Lung (tissue), 12 donors: ENCODE measurements around the gene RASAL2. TPM values are rescaled to one million over a fixed set of nuclear protein-coding genes. Genes with fewer than 3 reads are reported as not detected.

Experiments used
- ATAC-seq: fragments of 200-7000 bp; cut with Tn5 transposase; one replicate; pipeline ENCODE4 v1.9.1; 2020; ENCODE audit warnings: moderate number of reproducible peaks; ENCODE audit not compliant: insufficient read depth, low FRiP score
- DNase-seq, 3 donors: peaks; one replicate each; pipeline ENCODE4 v3.0.0-alpha.2; 2013 to 2017
- H3K27ac ChIP-seq, 2 donors: one replicate each; pipeline ENCODE4 v1.5.1; 2013; ENCODE audit warnings: mild to moderate bottlenecking in 2 of 2, moderate library complexity in 2 of 2, control low read depth in 1 of 2, inconsistent platforms in 1 of 2, low read depth in 1 of 2, low read length in 1 of 2
- H3K27me3 ChIP-seq, 3 donors: one replicate each; pipeline ENCODE4 v1.5.1; 2013; ENCODE audit warnings: low read length in 2 of 3; ENCODE audit not compliant: control insufficient read depth in 3 of 3, insufficient read depth in 3 of 3
- H3K36me3 ChIP-seq, 4 donors: one replicate each; pipeline ENCODE4 v1.5.1; 2013; ENCODE audit warnings: low read length in 4 of 4, mild to moderate bottlenecking in 1 of 4, moderate library complexity in 1 of 4; ENCODE audit not compliant: control insufficient read depth in 4 of 4, insufficient read depth in 4 of 4
- H3K4me1 ChIP-seq, 5 donors: one replicate each; pipeline ENCODE4 v1.5.1; 2013; ENCODE audit warnings: low read length in 5 of 5, mild to moderate bottlenecking in 2 of 5, moderate library complexity in 1 of 5; ENCODE audit not compliant: control insufficient read depth in 5 of 5, insufficient read depth in 5 of 5
- H3K4me3 ChIP-seq: one replicate; pipeline ENCODE4 v1.5.1; 2013; ENCODE audit warnings: mild to moderate bottlenecking, control low read depth, moderate library complexity
- H3K9ac ChIP-seq, 2 donors: one replicate each; pipeline ENCODE4 v1.5.1; 2013; ENCODE audit warnings: low read length in 2 of 2, control low read depth in 1 of 2; ENCODE audit not compliant: insufficient read depth in 1 of 2
- H3K9me3 ChIP-seq, 4 donors: one replicate each; pipeline ENCODE4 v1.5.1; 2013; ENCODE audit warnings: low read length in 3 of 4, mild to moderate bottlenecking in 1 of 4, moderate library complexity in 1 of 4; ENCODE audit not compliant: control insufficient read depth in 4 of 4, insufficient read depth in 3 of 4
- CTCF ChIP-seq: IDR thresholded peaks from 2 replicates; pipeline ENCODE4 v1.5.1; 2012; ENCODE audit warnings: mild to moderate bottlenecking; ENCODE audit errors: control extremely low read depth, extremely low read depth
- WGBS, 2 donors: extraction: QIAGEN DNeasy Blood & Tissue Kit; methylation state at CpG; one replicate each; pipeline ENCODE4 v1.1.7; 2013; 5-methylcytosine and 5-hydroxymethylcytosine counted together
- polyA plus RNA-seq, 2 donors: library from polyadenylated mRNA; stranded (reverse); fragments of 200-250 nt; gene quantifications; one replicate each; pipeline ENCODE4 v1.2.1, GENCODE V29; 2013
- total RNA-seq, 2 donors: library from RNA; depleted of rRNA in 1 of 2; stranded (reverse); fragments of >200 nt in 1 of 2; gene quantifications; one replicate each; pipeline ENCODE4 v1.2.1, GENCODE V29; 2014 to 2021
- donor health status: control.
- donor health status: control.
- donor health status: Bipolar disorder and iron deficiency.
- donor health status: healthy.
- donor health status: DM: yes; HTN: yes; CAD: no.

The RASAL2 gene
- total and polyA plus RNA-seq, 4 donors = 4.9 to 34.8 (median 15.8) TPM

- no peak for TF ChIP-seq CTCF
- Histone ChIP-seq H3K36me3 (peaks cover 3 to 15% (median 12%) of the 10 kb centered on the region in 4 donors), H3K4me3 (no peak overlapping the region), H3K27me3 (no peaks in the 10 kb centered on the region), H3K9ac (no peak overlapping the region), H3K4me1 (no peaks in the 10 kb centered on the region), H3K9me3 (no peaks in the 10 kb centered on the region), H3K27ac (no peak overlapping the region)
- WGBS, 2 donors = 75 to 86% methylated on average over 3 of the region's 3 CpGs
- ATAC-seq (no peak), DNase-seq (no peak)
Measured at GRCh38 chr1:178451529-178451928, 357.6 kb downstream of the RASAL2 start.

GRCh38 chr1:178452013-178452412 lies 358.1 kb downstream of the RASAL2 start:
- ATAC-seq = no peak
- Histone ChIP-seq H3K27ac (no peak overlapping the region), H3K36me3 (peaks cover 5 to 13% (median 12%) of the 10 kb centered on the region in 4 donors), H3K27me3 (no peaks in the 10 kb centered on the region), H3K4me1 (no peaks in the 10 kb centered on the region), H3K9me3 (no peaks in the 10 kb centered on the region), H3K9ac (no peak overlapping the region), H3K4me3 (no peak overlapping the region)
- WGBS, 2 donors = 96 to 98% methylated on average over 3 of the region's 3 CpGs
- TF ChIP-seq CTCF = no peak
- no peak for DNase-seq

GRCh38 chr1:178456472-178456871 lies 362.6 kb downstream of the RASAL2 start:
- Histone ChIP-seq H3K36me3 (peaks cover 9 to 20% (median 19%) of the 10 kb centered on the region in 4 donors), H3K4me3 (no peak overlapping the region), H3K9ac (no peak overlapping the region), H3K27ac (no peak overlapping the region), H3K27me3 (no peaks in the 10 kb centered on the region), H3K9me3 (no peaks in the 10 kb centered on the region), H3K4me1 (no peaks in the 10 kb centered on the region)
- no peak for TF ChIP-seq CTCF
- ATAC-seq (no peak), DNase-seq (no peak)
- 92 to 93% methylated on average over 13 of the region's 13 CpGs for WGBS, 2 donors

- ATAC-seq (no peak), DNase-seq (no peak)
- Histone ChIP-seq H3K27me3 (no peaks in the 10 kb centered on the region), H3K4me3 (no peak overlapping the region), H3K9ac (no peak overlapping the region), H3K27ac (no peak overlapping the region), H3K4me1 (no peaks in the 10 kb centered on the region), H3K36me3 (peaks cover 9 to 14% (median 12%) of the 10 kb centered on the region in 4 donors), H3K9me3 (no peaks in the 10 kb centered on the region)
- TF ChIP-seq CTCF = no peak
- WGBS, 2 donors = 96 to 98% methylated on average over 5 of the region's 5 CpGs
Measured at GRCh38 chr1:178457651-178458050, 363.7 kb downstream of the RASAL2 start.
